ENCODE data around the gene CFAP53.

- TF ChIP-seq, protein P1, sequence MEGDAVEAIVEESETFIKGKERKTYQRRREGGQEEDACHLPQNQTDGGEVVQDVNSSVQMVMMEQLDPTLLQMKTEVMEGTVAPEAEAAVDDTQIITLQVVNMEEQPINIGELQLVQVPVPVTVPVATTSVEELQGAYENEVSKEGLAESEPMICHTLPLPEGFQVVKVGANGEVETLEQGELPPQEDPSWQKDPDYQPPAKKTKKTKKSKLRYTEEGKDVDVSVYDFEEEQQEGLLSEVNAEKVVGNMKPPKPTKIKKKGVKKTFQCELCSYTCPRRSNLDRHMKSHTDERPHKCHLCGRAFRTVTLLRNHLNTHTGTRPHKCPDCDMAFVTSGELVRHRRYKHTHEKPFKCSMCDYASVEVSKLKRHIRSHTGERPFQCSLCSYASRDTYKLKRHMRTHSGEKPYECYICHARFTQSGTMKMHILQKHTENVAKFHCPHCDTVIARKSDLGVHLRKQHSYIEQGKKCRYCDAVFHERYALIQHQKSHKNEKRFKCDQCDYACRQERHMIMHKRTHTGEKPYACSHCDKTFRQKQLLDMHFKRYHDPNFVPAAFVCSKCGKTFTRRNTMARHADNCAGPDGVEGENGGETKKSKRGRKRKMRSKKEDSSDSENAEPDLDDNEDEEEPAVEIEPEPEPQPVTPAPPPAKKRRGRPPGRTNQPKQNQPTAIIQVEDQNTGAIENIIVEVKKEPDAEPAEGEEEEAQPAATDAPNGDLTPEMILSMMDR (IDR thresholded peaks at IDR 0.05), result no peak
- TF ChIP-seq POLR2AphosphoS5 (IDR thresholded peaks at IDR 0.05), result no peak
- TF ChIP-seq POLR2A (IDR thresholded peaks at IDR 0.05; ENCODE audit: low read depth), result no peak
Measured at GRCh38 chr18:50262977-50263376, 3.3 kb downstream of the CFAP53 start.
